ENCODE data around the gene SORL1. TPM values are rescaled to one million over a fixed set of nuclear protein-coding genes. Genes with fewer than 3 reads are reported as not detected.

The SORL1 gene
- total and polyA plus RNA-seq, 2 of the 8 experiments (the other 6 are each of a cell fraction or from before 2014, with no cell fraction given) = 38.1 to 65.5 TPM

DNA sequence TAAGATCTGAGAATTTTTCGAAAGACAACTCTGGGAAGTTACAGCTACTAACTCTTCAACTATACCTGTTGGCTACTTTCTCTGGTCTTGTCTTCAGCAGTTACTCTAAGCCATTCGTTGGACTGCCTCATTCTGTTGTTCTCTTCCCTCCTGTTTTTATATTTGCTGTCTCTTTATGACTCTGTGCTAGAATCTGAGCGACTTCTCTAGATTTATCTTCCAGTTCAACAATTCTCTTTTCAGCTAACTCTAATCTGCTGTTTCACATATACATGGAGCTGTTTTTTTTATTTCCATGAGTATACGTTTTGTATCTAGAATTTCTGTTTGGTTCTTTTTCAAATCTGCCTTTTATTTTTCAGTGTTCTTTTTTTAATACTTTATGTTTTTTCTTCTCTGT, 128.0 kb downstream of the SORL1 start:
- Histone ChIP-seq H3K79me2 (ENCODE audit: control insufficient read depth in 1 of 2, insufficient read depth in 2 of 2, low read length in 2 of 2) (no peaks in the 10 kb centered on the region), H3K27me3 (replicated peaks in 1 of 4; ENCODE audit: control insufficient read depth in 3 of 4, extremely low read depth in 1 of 4, insufficient read depth in 3 of 4, low read length in 3 of 4) (no peaks in the 10 kb centered on the region), H3K4me1 (replicated peaks in 1 of 4; ENCODE audit: control insufficient read depth in 3 of 4, insufficient read depth in 4 of 4, low read length in 3 of 4) (no peaks in the 10 kb centered on the region), H3K56ac (replicated peaks; ENCODE audit: insufficient read length, low read depth, low read length) (no peak overlapping the region), H3K27ac (ENCODE audit: low read depth, low read length) (no peak overlapping the region), H4K5ac (ENCODE audit: insufficient read length, low read depth, low read length) (no peak overlapping the region), H2BK15ac (ENCODE audit: low read length) (no peak overlapping the region), H2BK20ac (ENCODE audit: low read length) (no peak overlapping the region), H3K4ac (replicated peaks; ENCODE audit: insufficient read length, low read depth, low read length) (no peak overlapping the region), H3K9ac (replicated peaks in 1 of 4; ENCODE audit: extremely low read depth in 1 of 4, low read depth in 3 of 4, low read length in 3 of 4) (no peak overlapping the region), H3K14ac (ENCODE audit: insufficient read length) (no peak overlapping the region), H3K4me3 (ENCODE audit: extremely low read depth in 1 of 4, insufficient read depth in 2 of 4, low read depth in 3 of 4, low read length in 4 of 4) (no peak overlapping the region), H4K91ac (replicated peaks; ENCODE audit: insufficient read length, low read length) (no peak overlapping the region), H3K18ac (ENCODE audit: extremely low read depth, low read length) (no peak overlapping the region), H3K79me1 (ENCODE audit: low read depth, low read length) (no peaks in the 10 kb centered on the region; the same call in 1 of the 2 replicates), H3K23ac (ENCODE audit: insufficient read length) (no peak overlapping the region), H3K9me3 (ENCODE audit: insufficient read depth in 2 of 2, low read depth in 1 of 2, low read length in 1 of 2) (peaks cover 3 to 5% of the 10 kb centered on the region in 2 experiments; a peak in 1 of 4 replicates), H2AK5ac (ENCODE audit: low read depth, low read length) (no peak overlapping the region), H3K36me3 (ENCODE audit: control insufficient read depth in 2 of 4, insufficient read depth in 4 of 4, low read length in 3 of 4) (peaks cover 29 to 58% (median 47%) of the 10 kb centered on the region in 4 experiments), H2BK5ac (ENCODE audit: low read depth, low read length) (no peak overlapping the region), H4K20me1 (replicated peaks in 1 of 2; ENCODE audit: control insufficient read depth in 1 of 2, insufficient read depth in 2 of 2, low read length in 2 of 2) (no peaks in the 10 kb centered on the region), H2BK120ac (replicated peaks; ENCODE audit: low read depth, low read length) (no peak overlapping the region), H3K4me2 (ENCODE audit: insufficient read depth in 1 of 2, low read depth in 2 of 2, low read length in 2 of 2) (no peak overlapping the region), H4K8ac (ENCODE audit: extremely low read depth, insufficient read depth, low read length) (no peak overlapping the region), H2AFZ (ENCODE audit: low read length) (no peak overlapping the region), H3K23me2 (ENCODE audit: low read depth, low read length) (no peaks in the 10 kb centered on the region), H2BK12ac (ENCODE audit: low read depth, low read length) (no peak overlapping the region)
- TF ChIP-seq POLR2A (IDR thresholded peaks at IDR 0.05; ENCODE audit: control extremely low read depth in 1 of 2, low read depth in 2 of 2, low read length in 2 of 2) = no peak
- no peak for TF ChIP-seq TCF12 (IDR thresholded peaks at IDR 0.05; ENCODE audit: low read depth, low read length)
- TF ChIP-seq JUN (IDR thresholded peaks at IDR 0.05; ENCODE audit: low read depth, low read length) = no peak
- no peak for TF ChIP-seq CREB1 (IDR thresholded peaks at IDR 0.05)
- TF ChIP-seq, protein P1, sequence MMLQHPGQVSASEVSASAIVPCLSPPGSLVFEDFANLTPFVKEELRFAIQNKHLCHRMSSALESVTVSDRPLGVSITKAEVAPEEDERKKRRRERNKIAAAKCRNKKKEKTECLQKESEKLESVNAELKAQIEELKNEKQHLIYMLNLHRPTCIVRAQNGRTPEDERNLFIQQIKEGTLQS (IDR thresholded peaks at IDR 0.05; ENCODE audit: insufficient read depth, low read depth, low read length) = no peak
- 90% methylated on average over 4 of the region's 4 CpGs; no CpG with 5 or more reads in 1 of the 2 experiments for WGBS, 2 experiments (ENCODE audit: extremely low coverage in 1 of 2, insufficient coverage in 1 of 2, insufficient read length in 1 of 2, insufficient replicate concordance in 2 of 2, low coverage in 1 of 2, low lambda C conversion rate in 2 of 2, missing lambda C conversion rate in 1 of 2)
- CTCF ChIA-PET (ENCODE audit: partially characterized antibody) = interaction anchor here (0.9 to 2.0 kb wide), 3 partner anchors 8 to 328 kb away, joined by 3 to 9 read pairs (median 4); no protein-coding TSS in a partner anchor
- FAIRE-seq (no peak), DNase-seq (ENCODE audit: low read depth in 1 of 2, low spot score in 2 of 2) (no peak)
- POLR2A ChIA-PET (ENCODE audit: partially characterized antibody) = no interaction called here

Measured in H1 (cell line).